Karpas-422 (cell line): ENCODE measurements around the gene MFRP. TPM values are rescaled to one million over a fixed set of nuclear protein-coding genes. Genes with fewer than 3 reads are reported as not detected.

Experiments
- DNase-seq: peaks from one replicate; pipeline ENCODE4 v3.0.0-alpha.2; 2015
- H2AFZ ChIP-seq: fragments of 200-600 bp; sonication (generic); 2 replicates; pipeline ENCODE4 v1.6.1; 2014; ENCODE audit warnings: antibody characterized with exemption, low read length, mixed read lengths
- H3K27ac ChIP-seq: fragments of 200-600 bp; sonication (generic); 2 replicates; pipeline ENCODE4 v1.5.1; 2014; ENCODE audit warnings: mild to moderate bottlenecking, low read length, moderate library complexity
- H3K27me3 ChIP-seq: fragments of 200-600 bp; sonication (generic); 2 replicates; pipeline ENCODE4 v1.6.1; 2014; ENCODE audit warnings: low read length, mixed read lengths
- H3K36me3 ChIP-seq: fragments of 200-600 bp; sonication (generic); 2 replicates; pipeline ENCODE4 v1.6.1; 2014; ENCODE audit warnings: low read length, mixed read lengths; ENCODE audit not compliant: insufficient read depth
- H3K4me1 ChIP-seq: fragments of 200-600 bp; sonication (generic); 2 replicates; pipeline ENCODE4 v1.6.1; 2014; ENCODE audit warnings: mild to moderate bottlenecking, low read length, mixed read lengths
- H3K4me2 ChIP-seq: fragments of 200-600 bp; sonication (generic); 2 replicates; pipeline ENCODE4 v1.6.1; 2014; ENCODE audit warnings: low read length, low read depth, mild to moderate bottlenecking; ENCODE audit not compliant: poor library complexity, severe bottlenecking
- H3K4me3 ChIP-seq: fragments of 200-600 bp; sonication (generic); 2 replicates; pipeline ENCODE4 v1.5.1; 2014; ENCODE audit warnings: mild to moderate bottlenecking, antibody characterized with exemption, low read length, mixed read lengths
- H3K79me2 ChIP-seq: fragments of 200-600 bp; sonication (generic); 2 replicates; pipeline ENCODE4 v1.6.1; 2014; ENCODE audit warnings: mild to moderate bottlenecking, low read length, mixed read lengths
- H3K9ac ChIP-seq: fragments of 200-600 bp; sonication (generic); 2 replicates; pipeline ENCODE4 v1.6.0; 2014; ENCODE audit warnings: low read length
- H3K9me2 ChIP-seq: fragments of 200-600 bp; sonication (generic), shearing (Covaris generic); replicated peaks from 2 replicates; pipeline ENCODE4 v1.6.0; 2014; ENCODE audit warnings: mild to moderate bottlenecking, low read length, moderate library complexity; ENCODE audit not compliant: insufficient read depth
- H3K9me3 ChIP-seq: fragments of 300-700, 200-600 bp; sonication (generic); 2 replicates; pipeline ENCODE4 v1.6.1; 2014; ENCODE audit warnings: low read length, mixed read lengths
- H4K20me1 ChIP-seq: fragments of 200-600 bp; sonication (generic); 2 replicates; pipeline ENCODE4 v1.6.1; 2014; ENCODE audit warnings: mild to moderate bottlenecking, antibody characterized with exemption, low read length, low read depth; ENCODE audit not compliant: insufficient read depth
- total RNA-seq: library from RNA; depleted of rRNA; stranded (reverse); fragments of >200 nt; shearing (Covaris generic); gene quantifications from 2 replicates; pipeline ENCODE4 v1.2.3, GENCODE V29; 2014; ENCODE audit warnings: low replicate concordance

MFRP gene
- total RNA-seq, 1 experiment from 2014 or later = not detected

GRCh38 chr11:119305556-119306372 is 40.7 kb downstream of the MFRP start:
- no peaks in the 10 kb centered on the region for H3K79me2 ChIP-seq
- no peak for DNase-seq
- H3K27me3 ChIP-seq = no peaks in the 10 kb centered on the region
- H3K36me3 ChIP-seq = no peaks in the 10 kb centered on the region; the same call in 1 of the 2 replicates
- H3K9me3 ChIP-seq = no peaks in the 10 kb centered on the region
- H3K4me2 ChIP-seq = no peak overlapping the region
- no peaks in the 10 kb centered on the region for H3K9me2 ChIP-seq
- H3K9ac ChIP-seq = no peak overlapping the region
- H3K4me3 ChIP-seq = no peak overlapping the region
- H3K4me1 ChIP-seq = no peaks in the 10 kb centered on the region
- H2AFZ ChIP-seq = no peak overlapping the region
- no peaks in the 10 kb centered on the region for H4K20me1 ChIP-seq
- H3K27ac ChIP-seq = no peak overlapping the region

GRCh38 chr11:119303227-119303718 is 43.2 kb downstream of the MFRP start:
- no peaks in the 10 kb centered on the region for H3K79me2 ChIP-seq
- H2AFZ ChIP-seq = no peak overlapping the region
- H4K20me1 ChIP-seq = no peaks in the 10 kb centered on the region
- no peaks in the 10 kb centered on the region for H3K9me3 ChIP-seq
- no peak overlapping the region for H3K27ac ChIP-seq
- no peaks in the 10 kb centered on the region for H3K9me2 ChIP-seq
- H3K4me1 ChIP-seq = no peaks in the 10 kb centered on the region
- DNase-seq = no peak
- H3K9ac ChIP-seq = no peak overlapping the region
- H3K4me2 ChIP-seq = no peak overlapping the region
- H3K36me3 ChIP-seq = no peaks in the 10 kb centered on the region; the same call in 1 of the 2 replicates
- no peak overlapping the region for H3K4me3 ChIP-seq
- no peaks in the 10 kb centered on the region for H3K27me3 ChIP-seq

GRCh38 chr11:119300198-119300964 is 46.1 kb downstream of the MFRP start:
- Histone ChIP-seq H3K9me2 (no peaks in the 10 kb centered on the region), H3K27me3 (no peaks in the 10 kb centered on the region), H3K36me3 (no peaks in the 10 kb centered on the region; the same call in 1 of the 2 replicates), H3K9me3 (no peaks in the 10 kb centered on the region), H2AFZ (no peak overlapping the region), H3K9ac (no peak overlapping the region), H3K4me2 (no peak overlapping the region), H3K79me2 (no peaks in the 10 kb centered on the region), H3K4me1 (no peaks in the 10 kb centered on the region), H4K20me1 (no peaks in the 10 kb centered on the region), H3K27ac (no peak overlapping the region), H3K4me3 (no peak overlapping the region)
- DNase-seq = no peak

GRCh38 chr11:119299416-119299815 is 47.1 kb downstream of the MFRP start:
- DNase-seq = no peak
- H2AFZ ChIP-seq = no peak overlapping the region
- H3K9ac ChIP-seq = no peak overlapping the region
- H3K27ac ChIP-seq = no peak overlapping the region
- no peaks in the 10 kb centered on the region for H3K27me3 ChIP-seq
- H3K79me2 ChIP-seq = no peaks in the 10 kb centered on the region
- no peaks in the 10 kb centered on the region; the same call in 1 of the 2 replicates for H3K36me3 ChIP-seq
- H3K4me2 ChIP-seq = no peak overlapping the region
- H3K4me3 ChIP-seq = no peak overlapping the region
- H4K20me1 ChIP-seq = no peaks in the 10 kb centered on the region
- no peaks in the 10 kb centered on the region for H3K9me3 ChIP-seq
- no peaks in the 10 kb centered on the region for H3K9me2 ChIP-seq
- H3K4me1 ChIP-seq = no peaks in the 10 kb centered on the region

GRCh38 chr11:119298726-119299125 is 47.8 kb downstream of the MFRP start:
- Histone ChIP-seq H4K20me1 (no peaks in the 10 kb centered on the region), H3K36me3 (no peaks in the 10 kb centered on the region; the same call in 1 of the 2 replicates), H3K4me1 (no peaks in the 10 kb centered on the region), H2AFZ (no peak overlapping the region), H3K9me2 (no peaks in the 10 kb centered on the region), H3K4me3 (no peak overlapping the region), H3K27me3 (no peaks in the 10 kb centered on the region), H3K27ac (no peak overlapping the region), H3K4me2 (no peak overlapping the region), H3K9me3 (no peaks in the 10 kb centered on the region), H3K79me2 (no peaks in the 10 kb centered on the region), H3K9ac (no peak overlapping the region)
- no peak for DNase-seq

GRCh38 chr11:119297938-119298337 is 48.6 kb downstream of the MFRP start:
- Histone ChIP-seq H3K9me2 (no peaks in the 10 kb centered on the region), H3K27ac (no peak overlapping the region), H3K27me3 (no peaks in the 10 kb centered on the region), H2AFZ (no peak overlapping the region), H3K36me3 (no peaks in the 10 kb centered on the region; the same call in 1 of the 2 replicates), H3K9me3 (no peaks in the 10 kb centered on the region), H3K9ac (no peak overlapping the region), H3K79me2 (no peaks in the 10 kb centered on the region), H3K4me2 (no peak overlapping the region), H3K4me1 (no peaks in the 10 kb centered on the region), H4K20me1 (no peaks in the 10 kb centered on the region), H3K4me3 (no peak overlapping the region)
- no peak for DNase-seq

- no peaks in the 10 kb centered on the region for H3K79me2 ChIP-seq
- no peaks in the 10 kb centered on the region for H3K9me3 ChIP-seq
- H4K20me1 ChIP-seq = no peaks in the 10 kb centered on the region
- no peak overlapping the region for H3K9ac ChIP-seq
- H3K36me3 ChIP-seq = no peaks in the 10 kb centered on the region; the same call in 1 of the 2 replicates
- no peaks in the 10 kb centered on the region for H3K9me2 ChIP-seq
- no peak overlapping the region for H3K27ac ChIP-seq
- no peak overlapping the region for H2AFZ ChIP-seq
- H3K27me3 ChIP-seq = no peaks in the 10 kb centered on the region
- no peak for DNase-seq
- no peak overlapping the region for H3K4me3 ChIP-seq
- H3K4me2 ChIP-seq = no peak overlapping the region
- H3K4me1 ChIP-seq = no peaks in the 10 kb centered on the region
These were observed 51.3 kb downstream of the MFRP start for GRCh38 chr11:119295178-119295577.

GRCh38 chr11:119293461-119293860 is 53.0 kb downstream of the MFRP start:
- H3K27ac ChIP-seq = no peak overlapping the region
- H2AFZ ChIP-seq = no peak overlapping the region
- no peaks in the 10 kb centered on the region for H4K20me1 ChIP-seq
- H3K36me3 ChIP-seq = no peaks in the 10 kb centered on the region
- no peaks in the 10 kb centered on the region for H3K79me2 ChIP-seq
- no peak overlapping the region for H3K9ac ChIP-seq
- no peaks in the 10 kb centered on the region for H3K9me3 ChIP-seq
- DNase-seq = no peak
- no peaks in the 10 kb centered on the region for H3K27me3 ChIP-seq
- H3K4me2 ChIP-seq = no peak overlapping the region
- H3K9me2 ChIP-seq = no peaks in the 10 kb centered on the region
- 0 out of 2 replicates have a peak, but pooled peaks cover 4% of the 10 kb centered on the region for H3K4me1 ChIP-seq
- no peak overlapping the region for H3K4me3 ChIP-seq
